Stimulated activated effector memory CD8-positive, alpha-beta T cell treated with anti-CD3 and anti-CD28 coated beads, Interleukin-12 subunit alpha, Interleukin-12 subunit beta, amount 100 ng/mL, for 72 hours (primary cell): ENCODE data around the gene CACNA1S.

Experiments used
- ATAC-seq: fragments of 150-1000 bp; cut with Tn5 transposase; 2 replicates; pipeline ENCODE4 v1.10.0; 2021
- DNase-seq, 2 donors: peaks; one replicate each; pipeline ENCODE4 v3.0.0; 2021 to 2022; ENCODE audit warnings: low spot score in 2 of 2
- H3K27ac Mint-ChIP-seq: one replicate; pipeline ENCODE4 v1.8.0; 2022; ENCODE audit warnings: mild to moderate bottlenecking, mixed read lengths
- H3K36me3 Mint-ChIP-seq: one replicate; pipeline ENCODE4 v1.8.0; 2022; ENCODE audit warnings: mild to moderate bottlenecking, mixed read lengths
- H3K4me1 Mint-ChIP-seq: one replicate; pipeline ENCODE4 v1.8.0; 2022; ENCODE audit warnings: mixed read lengths
- H3K4me3 Mint-ChIP-seq: one replicate; pipeline ENCODE4 v1.8.0; 2022; ENCODE audit warnings: mild to moderate bottlenecking, mixed read lengths
- H3K9me3 Mint-ChIP-seq: one replicate; pipeline ENCODE4 v1.8.0; 2022; ENCODE audit warnings: mixed read lengths

CACNA1S gene

DNA sequence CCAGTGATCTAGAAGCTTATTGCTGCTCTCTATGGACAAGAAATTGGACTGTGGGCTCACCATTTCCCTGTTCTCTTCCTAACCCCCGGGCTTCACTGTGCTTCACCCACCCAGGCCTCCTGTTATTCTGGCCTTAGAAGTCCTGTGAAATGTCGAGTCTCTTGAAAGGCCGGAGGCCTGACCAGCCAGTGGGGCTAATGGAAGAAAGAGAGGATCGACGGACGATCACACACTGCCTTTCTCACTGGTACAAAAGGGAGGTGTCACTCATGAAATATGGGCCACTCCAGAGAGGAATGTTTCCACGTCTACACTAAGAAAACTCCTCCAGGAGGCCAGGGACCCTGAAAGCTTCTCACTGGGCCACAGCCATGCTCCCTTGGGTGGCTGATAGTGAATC, 36.1 kb downstream of the CACNA1S start:
- Mint-ChIP-seq H3K4me3 (no peak overlapping the region), H3K36me3 (no peaks in the 10 kb centered on the region), H3K9me3 (no peaks in the 10 kb centered on the region), H3K4me1 (no peaks in the 10 kb centered on the region), H3K27ac (no peak overlapping the region)
- ATAC-seq (no peak), DNase-seq (no peak)

- DNase-seq (no peak), ATAC-seq (no peak)
- H3K36me3 Mint-ChIP-seq, result no peaks in the 10 kb centered on the region
- H3K27ac Mint-ChIP-seq, result no peak overlapping the region
- H3K9me3 Mint-ChIP-seq, result no peaks in the 10 kb centered on the region
- H3K4me1 Mint-ChIP-seq, result no peaks in the 10 kb centered on the region
- H3K4me3 Mint-ChIP-seq, result no peak overlapping the region
Measured at GRCh38 chr1:201074018-201074417, 38.2 kb downstream of the CACNA1S start.

GRCh38 chr1:201072922-201073321, 39.3 kb downstream of the CACNA1S start:
- ATAC-seq (no peak), DNase-seq (no peak)
- Mint-ChIP-seq H3K9me3 (no peaks in the 10 kb centered on the region), H3K27ac (no peak overlapping the region), H3K36me3 (no peaks in the 10 kb centered on the region), H3K4me3 (no peak overlapping the region), H3K4me1 (no peaks in the 10 kb centered on the region)

GRCh38 chr1:201072149-201072548, 40.1 kb downstream of the CACNA1S start:
- Mint-ChIP-seq H3K27ac (no peak overlapping the region), H3K36me3 (no peaks in the 10 kb centered on the region), H3K4me1 (no peaks in the 10 kb centered on the region), H3K4me3 (no peak overlapping the region), H3K9me3 (no peaks in the 10 kb centered on the region)
- DNase-seq, result no peak
- ATAC-seq, result no peak

- DNase-seq, result no peak
- no peak for ATAC-seq
- H3K27ac Mint-ChIP-seq, result no peak overlapping the region
- no peaks in the 10 kb centered on the region for H3K36me3 Mint-ChIP-seq
- no peaks in the 10 kb centered on the region for H3K4me1 Mint-ChIP-seq
- no peaks in the 10 kb centered on the region for H3K9me3 Mint-ChIP-seq
- no peak overlapping the region for H3K4me3 Mint-ChIP-seq
Measured at GRCh38 chr1:201069636-201070035, 42.6 kb downstream of the CACNA1S start.

DNA sequence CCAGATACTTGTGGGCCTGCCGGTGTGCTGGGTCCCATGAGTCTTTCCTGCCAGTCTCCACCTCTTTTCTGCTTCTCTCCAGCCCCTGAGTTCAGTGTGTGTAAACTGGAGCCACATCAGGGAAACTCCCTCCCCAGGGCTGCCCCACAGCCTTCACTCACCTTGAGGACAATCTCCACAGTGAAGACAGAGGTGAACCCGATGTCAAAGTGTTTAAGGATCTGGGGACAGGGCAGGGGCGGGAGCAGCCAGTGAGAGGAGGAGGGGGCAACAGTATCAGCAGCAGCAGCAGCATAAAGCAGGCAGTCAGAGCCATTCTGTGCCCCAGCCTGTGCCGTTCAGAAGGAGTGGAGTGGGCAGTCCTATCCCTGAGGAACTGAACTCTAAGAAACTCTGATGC, 43.2 kb downstream of the CACNA1S start:
- no peaks in the 10 kb centered on the region for H3K9me3 Mint-ChIP-seq
- H3K27ac Mint-ChIP-seq, result no peak overlapping the region
- ATAC-seq (no peak), DNase-seq (no peak)
- no peak overlapping the region for H3K4me3 Mint-ChIP-seq
- H3K4me1 Mint-ChIP-seq, result no peaks in the 10 kb centered on the region
- H3K36me3 Mint-ChIP-seq, result no peaks in the 10 kb centered on the region

DNA sequence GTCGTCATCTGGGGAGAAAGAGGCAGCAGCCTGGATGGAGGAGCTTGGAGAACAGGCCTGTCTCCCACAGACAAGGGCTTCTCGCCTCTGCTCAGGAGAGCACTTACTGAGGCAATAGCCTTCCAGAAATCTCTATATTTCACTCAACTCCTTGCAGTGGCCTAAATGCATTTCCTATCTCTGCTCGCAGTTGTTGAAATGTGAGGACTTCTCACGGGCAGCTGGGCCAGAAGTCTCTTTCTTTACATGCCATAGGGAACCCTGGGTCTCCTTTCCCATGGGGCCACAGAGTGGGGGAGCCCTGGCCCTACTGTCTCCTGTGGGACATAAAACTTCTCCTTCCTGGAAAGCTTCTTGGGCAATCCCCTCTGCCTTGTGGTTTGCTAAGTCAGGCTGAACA, 45.2 kb downstream of the CACNA1S start:
- Mint-ChIP-seq H3K36me3 (no peaks in the 10 kb centered on the region), H3K9me3 (no peaks in the 10 kb centered on the region), H3K4me1 (no peaks in the 10 kb centered on the region), H3K27ac (no peak overlapping the region), H3K4me3 (no peak overlapping the region)
- ATAC-seq, result no peak
- DNase-seq, result no peak

- Mint-ChIP-seq H3K27ac (no peak overlapping the region), H3K9me3 (no peaks in the 10 kb centered on the region), H3K36me3 (no peaks in the 10 kb centered on the region), H3K4me1 (no peaks in the 10 kb centered on the region), H3K4me3 (no peak overlapping the region)
- no peak for ATAC-seq
- no peak for DNase-seq
Measured at GRCh38 chr1:201065686-201066085, 46.5 kb downstream of the CACNA1S start.

- H3K4me3 Mint-ChIP-seq, result no peak overlapping the region
- DNase-seq (no peak), ATAC-seq (no peak)
- no peaks in the 10 kb centered on the region for H3K36me3 Mint-ChIP-seq
- peak overlapping the region; percentile 1 for H3K27ac Mint-ChIP-seq
- H3K9me3 Mint-ChIP-seq, result no peaks in the 10 kb centered on the region
- no peaks in the 10 kb centered on the region for H3K4me1 Mint-ChIP-seq
Measured at GRCh38 chr1:201064806-201065205, 47.4 kb downstream of the CACNA1S start.

DNA sequence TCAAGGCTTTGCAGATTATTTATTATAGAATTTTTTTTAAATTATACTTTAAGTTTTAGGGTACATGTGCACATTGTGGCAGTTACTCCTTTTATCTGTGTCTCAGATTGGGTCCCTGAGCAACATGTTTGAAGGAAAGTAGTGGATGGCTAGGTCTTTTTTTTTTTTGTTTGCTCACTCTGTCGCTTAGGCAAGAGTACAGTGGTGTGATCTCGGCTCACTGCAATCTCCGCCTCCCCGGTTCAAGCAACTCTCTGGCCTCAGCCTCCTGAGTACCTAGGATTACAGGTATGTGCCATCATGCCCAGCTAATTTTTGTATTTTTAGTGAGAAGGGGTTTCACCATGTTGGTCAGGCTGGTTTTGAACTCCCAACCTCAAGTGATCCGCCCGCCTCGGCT, 49.1 kb downstream of the CACNA1S start:
- H3K27ac Mint-ChIP-seq, result no peak overlapping the region
- ATAC-seq (no peak), DNase-seq (no peak)
- H3K4me1 Mint-ChIP-seq, result peaks cover 1% of the 10 kb centered on the region
- no peaks in the 10 kb centered on the region for H3K9me3 Mint-ChIP-seq
- no peak overlapping the region for H3K4me3 Mint-ChIP-seq
- H3K36me3 Mint-ChIP-seq, result no peaks in the 10 kb centered on the region

- Mint-ChIP-seq H3K4me1 (peaks cover 7% of the 10 kb centered on the region), H3K36me3 (no peaks in the 10 kb centered on the region), H3K27ac (no peak overlapping the region), H3K4me3 (no peak overlapping the region), H3K9me3 (no peaks in the 10 kb centered on the region)
- no peak for ATAC-seq
- DNase-seq, result no peak
Measured at GRCh38 chr1:201062511-201063091, 49.6 kb downstream of the CACNA1S start.

- Mint-ChIP-seq H3K9me3 (no peaks in the 10 kb centered on the region), H3K4me3 (no peak overlapping the region), H3K4me1 (peaks cover 14% of the 10 kb centered on the region), H3K27ac (no peak overlapping the region), H3K36me3 (no peaks in the 10 kb centered on the region)
- DNase-seq (no peak), ATAC-seq (no peak)
Measured at GRCh38 chr1:201061886-201062285, 50.3 kb downstream of the CACNA1S start.

DNA sequence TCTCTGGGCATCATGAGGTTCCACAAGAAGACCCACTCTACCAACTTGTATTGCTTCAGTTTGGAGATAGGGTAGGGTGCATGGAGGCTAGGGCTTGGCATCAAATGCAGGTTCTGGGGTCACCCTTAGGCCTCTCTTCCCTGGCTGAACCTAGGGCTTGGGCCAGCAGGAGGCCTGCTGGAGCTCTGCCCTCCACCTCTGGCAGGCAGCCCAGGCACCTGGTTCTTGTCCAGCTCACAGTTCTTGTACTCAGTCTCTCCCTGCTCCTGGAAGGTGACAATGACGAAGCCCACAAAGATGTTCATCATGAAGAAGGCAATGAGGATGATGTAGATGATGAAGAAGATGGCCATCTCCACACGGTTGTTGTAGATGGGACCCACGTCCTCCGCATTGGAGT, 51.2 kb downstream of the CACNA1S start:
- peaks cover 19% of the 10 kb centered on the region for H3K4me1 Mint-ChIP-seq
- no peak for DNase-seq

GRCh38 chr1:201060586-201060985, 51.6 kb downstream of the CACNA1S start:
- DNase-seq (no peak), ATAC-seq (no peak)
- Mint-ChIP-seq H3K4me1 (peaks cover 19% of the 10 kb centered on the region), H3K9me3 (no peaks in the 10 kb centered on the region), H3K4me3 (no peak overlapping the region), H3K36me3 (no peaks in the 10 kb centered on the region), H3K27ac (no peak overlapping the region)

More for the DNA sequence above, 51.2 kb downstream of the CACNA1S start:
- no peak for ATAC-seq
- no peak overlapping the region for H3K27ac Mint-ChIP-seq
- no peaks in the 10 kb centered on the region for H3K9me3 Mint-ChIP-seq
- no peak overlapping the region for H3K4me3 Mint-ChIP-seq
- no peaks in the 10 kb centered on the region for H3K36me3 Mint-ChIP-seq

- Mint-ChIP-seq H3K27ac (no peak overlapping the region), H3K36me3 (no peaks in the 10 kb centered on the region), H3K4me1 (peaks cover 19% of the 10 kb centered on the region), H3K9me3 (no peaks in the 10 kb centered on the region), H3K4me3 (no peak overlapping the region)
- no peak for ATAC-seq
- no peak for DNase-seq
Measured at GRCh38 chr1:201059871-201060555, 52.2 kb downstream of the CACNA1S start.

GRCh38 chr1:201059401-201059800, 52.8 kb downstream of the CACNA1S start:
- Mint-ChIP-seq H3K4me1 (peaks cover 19% of the 10 kb centered on the region), H3K27ac (no peak overlapping the region), H3K9me3 (no peaks in the 10 kb centered on the region), H3K36me3 (no peaks in the 10 kb centered on the region), H3K4me3 (no peak overlapping the region)
- no peak for ATAC-seq
- DNase-seq, result no peak
